Common myeloid progenitor, CD34-positive (primary cell): ENCODE data around the gene PDGFA.
"Not testable (repeated sequence)": the region's sequence is repeated elsewhere in the genome, so short reads cannot be mapped to it uniquely, and the experiment has no call there.

Experiments used
- CTCF ChIA-PET: fragments of 350-600 bp; sonication (Branson Sonifier 250); formaldehyde crosslinking; loops from one replicate; lab custom pipeline; 2021; ENCODE audit warnings: antibody characterized with exemption; lab: Charles Lee
- POLR2A ChIA-PET: fragments of 350-600 bp; sonication (Branson Sonifier 250); formaldehyde crosslinking; loops from one replicate; lab custom pipeline; 2021; ENCODE audit warnings: antibody characterized with exemption; lab: Charles Lee
- DNase-seq, 3 donors: peaks; one replicate each; pipeline versions ENCODE4 v3.0.0 to v3.0.0-alpha.2; 2013
- H3K27ac ChIP-seq, 2 experiments: 1 replicate in 1 of 2; 2 replicates in 1 of 2; pipeline ENCODE4 v1.7.0; 2013; ENCODE audit warnings: inconsistent platforms in 2 of 2, low read length in 2 of 2, mild to moderate bottlenecking in 2 of 2, low read depth in 1 of 2, moderate library complexity in 1 of 2; ENCODE audit not compliant: severe bottlenecking in 2 of 2, insufficient read depth in 1 of 2, poor library complexity in 1 of 2
- H3K27me3 ChIP-seq, 5 experiments: replicated peaks in 2 of 5; 1 replicate in 3 of 5; 2 replicates in 2 of 5; pipeline versions ENCODE4 v1.6.1 to v1.7.0; 2013; ENCODE audit warnings: low read length in 4 of 5, mild to moderate bottlenecking in 2 of 5, moderate library complexity in 2 of 5, inconsistent platforms in 1 of 5; ENCODE audit not compliant: insufficient read depth in 5 of 5, control insufficient read depth in 4 of 5
- H3K36me3 ChIP-seq, 4 experiments: 1 replicate in 2 of 4; 2 replicates in 2 of 4; pipeline versions ENCODE4 v1.6.1 to v1.7.0; 2013; ENCODE audit warnings: low read length in 3 of 4, control low read depth in 1 of 4, mild to moderate bottlenecking in 1 of 4; ENCODE audit not compliant: control insufficient read depth in 4 of 4, insufficient read depth in 4 of 4
- H3K4me1 ChIP-seq, 4 experiments: 1 replicate in 3 of 4; 2 replicates in 1 of 4; pipeline versions ENCODE4 v1.6.1 to v1.7.1; 2013; ENCODE audit warnings: low read length in 3 of 4, mild to moderate bottlenecking in 3 of 4, control low read depth in 1 of 4, inconsistent platforms in 1 of 4, moderate library complexity in 1 of 4; ENCODE audit not compliant: control insufficient read depth in 4 of 4, insufficient read depth in 4 of 4; ENCODE audit errors: control extremely low read depth in 1 of 4
- H3K4me3 ChIP-seq, 7 experiments: 1 replicate in 4 of 7; 2 replicates in 3 of 7; pipeline versions ENCODE4 v1.5.1 to v1.7.0; 2013; ENCODE audit warnings: mild to moderate bottlenecking in 7 of 7, low read length in 6 of 7, moderate library complexity in 6 of 7, inconsistent platforms in 2 of 7, low read depth in 2 of 7, control low read depth in 1 of 7; ENCODE audit not compliant: insufficient read depth in 4 of 7, control insufficient read depth in 1 of 7; ENCODE audit errors: extremely low read depth in 1 of 7
- H3K9me3 ChIP-seq, 5 experiments: 1 replicate in 4 of 5; 2 replicates in 1 of 5; pipeline versions ENCODE4 v1.6.1 to v1.7.1; 2013; ENCODE audit warnings: low read length in 4 of 5, mild to moderate bottlenecking in 2 of 5, inconsistent platforms in 1 of 5, low read depth in 1 of 5, moderate library complexity in 1 of 5; ENCODE audit not compliant: control insufficient read depth in 4 of 5, insufficient read depth in 2 of 5; ENCODE audit errors: control extremely low read depth in 1 of 5
- WGBS: methylation state at CpG from one replicate; pipeline ENCODE4 v1.1.5; 2013; ENCODE audit not compliant: insufficient coverage; 5-methylcytosine and 5-hydroxymethylcytosine counted together

PDGFA gene

GRCh38 chr7:556837-557557, 37.4 kb upstream of the PDGFA start:
- CTCF ChIA-PET = no interaction called here
- Histone ChIP-seq H3K36me3 (no peaks in the 10 kb centered on the region), H3K9me3 (no peaks in the 10 kb centered on the region), H3K4me1 (no peaks in the 10 kb centered on the region), H3K27ac (no peak overlapping the region), H3K4me3 (no peak overlapping the region), H3K27me3 (no peaks in the 10 kb centered on the region)
- DNase-seq = no peak
- POLR2A ChIA-PET = no interaction called here
- 96% methylated on average over 14 of the region's 32 CpGs for WGBS

- Histone ChIP-seq H3K27me3 (no peaks in the 10 kb centered on the region), H3K36me3 (no peaks in the 10 kb centered on the region), H3K9me3 (no peaks in the 10 kb centered on the region), H3K27ac (no peak overlapping the region), H3K4me3 (no peak overlapping the region), H3K4me1 (no peaks in the 10 kb centered on the region)
- ChIA-PET POLR2A (no interaction called here), CTCF (no interaction called here)
- no peak for DNase-seq
- 98% methylated on average over 19 of the region's 30 CpGs for WGBS
Measured at GRCh38 chr7:556291-556826, 36.7 kb upstream of the PDGFA start.

DNA sequence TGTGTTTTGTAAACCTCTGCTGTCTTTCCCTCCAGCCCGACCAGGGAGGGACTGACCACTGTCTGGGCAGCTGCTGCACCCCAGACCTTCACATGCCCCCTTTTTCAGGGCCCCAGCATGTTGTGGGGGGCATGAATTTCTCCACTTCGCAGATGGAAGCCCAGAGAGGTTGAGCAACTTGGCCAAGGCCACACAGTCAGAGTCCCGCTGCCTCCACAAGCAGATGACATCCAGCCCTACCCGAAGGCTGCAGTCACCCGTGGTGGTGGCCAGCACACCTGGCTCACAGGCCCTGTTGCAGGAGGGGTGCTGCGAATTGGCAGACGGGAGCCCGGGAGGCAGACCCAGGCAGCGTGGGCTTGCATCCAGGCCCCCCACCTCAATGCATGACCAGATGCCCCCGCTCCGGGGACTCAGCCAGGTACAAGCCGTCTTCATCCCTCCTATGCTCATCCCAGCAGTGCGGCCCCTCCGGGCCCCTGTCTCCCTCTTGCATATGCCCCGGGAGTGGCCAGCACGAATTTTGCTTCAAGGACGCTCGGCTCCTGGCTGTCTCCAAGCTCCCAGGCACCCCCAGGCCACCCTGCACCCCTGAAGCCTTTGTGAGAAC, 36.0 kb upstream of the PDGFA start:
- ChIA-PET POLR2A (no interaction called here), CTCF (no interaction called here)

DNA sequence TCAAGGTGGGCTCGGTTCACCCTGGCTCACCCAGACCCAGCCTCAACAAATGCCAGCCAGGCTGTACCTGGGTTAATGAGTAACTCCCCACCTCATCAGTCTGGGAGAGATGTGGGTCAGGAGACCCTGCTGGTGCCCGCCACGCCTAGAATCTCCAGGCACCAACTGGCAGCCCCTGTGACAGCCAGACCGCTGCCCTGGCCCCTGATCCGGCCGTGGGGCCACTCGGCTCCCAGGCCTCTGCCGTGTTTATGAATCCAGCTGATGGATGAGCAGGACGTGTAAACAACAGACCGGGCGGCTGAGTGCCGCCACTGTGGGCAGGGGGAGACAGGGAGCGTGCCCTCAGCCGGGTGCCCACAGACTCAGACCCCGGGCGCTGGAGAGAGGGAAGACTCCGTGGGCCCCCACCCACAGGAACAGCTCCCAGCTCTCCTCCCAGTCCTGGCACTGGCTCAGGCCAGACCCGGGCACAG, 34.0 kb upstream of the PDGFA start:
- DNase-seq = no peak
- Histone ChIP-seq H3K27ac (no peak overlapping the region), H3K9me3 (no peaks in the 10 kb centered on the region), H3K36me3 (peaks cover 0 to 2% (median 0%) of the 10 kb centered on the region in 4 experiments), H3K27me3 (no peaks in the 10 kb centered on the region), H3K4me3 (no peak overlapping the region), H3K4me1 (no peaks in the 10 kb centered on the region)
- ChIA-PET CTCF (no interaction called here), POLR2A (no interaction called here)
- WGBS = 98% methylated on average over 16 of the region's 18 CpGs

More for the DNA sequence above, 36.0 kb upstream of the PDGFA start:
- H3K27me3 ChIP-seq = no peaks in the 10 kb centered on the region
- no peaks in the 10 kb centered on the region for H3K36me3 ChIP-seq
- H3K27ac ChIP-seq = no peak overlapping the region
- no peaks in the 10 kb centered on the region for H3K4me1 ChIP-seq
- H3K4me3 ChIP-seq = no peak overlapping the region
- WGBS = 98% methylated on average over 17 of the region's 18 CpGs
- H3K9me3 ChIP-seq = no peaks in the 10 kb centered on the region
- DNase-seq = no peak

DNA sequence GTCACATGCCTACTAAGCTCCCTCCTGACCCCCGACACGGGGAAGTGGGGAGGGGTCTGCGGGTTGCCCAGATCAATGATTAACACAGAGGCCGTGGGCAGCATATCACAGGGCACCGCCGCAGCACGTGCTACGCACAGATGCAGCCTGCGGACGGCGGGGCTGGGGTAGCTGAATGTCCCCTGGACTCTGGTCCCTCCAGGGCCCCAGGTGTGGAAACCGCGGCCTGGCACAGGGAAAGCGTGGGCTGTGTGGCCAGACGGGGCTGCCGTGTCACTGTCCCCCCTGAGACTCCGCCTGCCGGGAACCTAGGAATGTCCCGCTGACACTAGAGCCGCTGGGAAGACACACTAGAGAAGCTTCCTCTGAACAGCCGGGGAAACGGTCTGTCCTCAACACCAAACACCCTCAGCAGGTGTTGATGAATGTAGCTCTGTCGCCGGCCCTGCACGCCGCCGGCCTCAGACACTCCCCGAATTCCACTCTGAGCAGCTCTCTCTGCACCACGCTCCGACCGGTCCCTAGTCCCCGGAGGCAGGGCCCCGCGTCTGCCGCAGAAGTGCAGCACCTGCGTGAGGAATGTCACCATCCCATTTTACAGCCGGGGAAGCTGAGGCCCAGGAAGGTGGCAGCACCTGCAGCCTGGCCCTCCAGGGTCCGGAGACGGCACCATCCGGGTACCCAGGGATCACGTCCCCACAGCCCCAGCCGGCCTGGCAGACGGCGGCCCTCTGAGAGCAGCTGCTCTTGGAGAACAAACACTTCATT, 33.4 kb upstream of the PDGFA start:
- Histone ChIP-seq H3K9me3 (no peaks in the 10 kb centered on the region), H3K36me3 (peaks cover 0 to 2% (median 0%) of the 10 kb centered on the region in 4 experiments), H3K4me3 (no peak overlapping the region), H3K27ac (no peak overlapping the region), H3K27me3 (no peaks in the 10 kb centered on the region), H3K4me1 (no peaks in the 10 kb centered on the region)
- DNase-seq = no peak
- POLR2A ChIA-PET = no interaction called here
- CTCF ChIA-PET = no interaction called here
- WGBS = 96% methylated on average over 41 of the region's 44 CpGs

DNA sequence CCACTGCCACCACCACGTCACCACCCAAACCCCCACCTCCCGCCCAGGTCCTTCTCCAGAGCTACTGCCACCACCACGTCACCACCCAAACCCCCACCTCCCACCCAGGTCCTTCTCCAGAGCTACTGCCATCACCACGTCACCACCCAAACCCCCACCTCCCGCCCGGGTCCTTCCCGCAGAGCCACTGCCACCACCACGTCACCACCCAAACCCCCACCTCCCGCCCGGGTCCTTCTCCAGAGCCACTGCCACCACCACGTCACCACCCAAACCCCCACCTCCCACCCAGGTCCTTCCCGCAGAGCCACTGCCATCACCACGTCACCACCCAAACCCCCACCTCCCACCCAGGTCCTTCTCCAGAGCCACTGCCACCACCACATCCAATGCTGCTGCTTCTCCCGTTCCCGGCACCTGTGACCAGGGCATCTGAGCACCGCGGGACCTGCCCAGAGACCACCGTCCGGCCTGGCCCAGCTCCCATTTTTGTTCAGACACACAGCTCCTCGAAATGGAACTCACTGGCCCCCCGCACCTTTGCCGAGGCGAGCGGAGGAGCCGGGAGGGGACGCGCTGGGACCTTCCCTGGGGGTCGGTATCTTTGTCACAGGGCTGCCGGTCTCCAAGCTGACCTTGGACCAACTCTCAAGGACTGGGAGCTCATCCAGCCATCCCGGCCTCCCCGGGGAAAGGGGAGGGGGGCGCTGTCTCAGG, 32.7 kb upstream of the PDGFA start:
- WGBS = 95% methylated on average over 27 of the region's 32 CpGs
- H3K4me3 ChIP-seq, H3K27me3 ChIP-seq, H3K27ac ChIP-seq, H3K9me3 ChIP-seq, H3K4me1 ChIP-seq, POLR2A ChIA-PET, CTCF ChIA-PET, H3K36me3 ChIP-seq, DNase-seq: not testable (repeated sequence)
